ENCODE data around the gene ZXDC. TPM values are rescaled to one million over a fixed set of nuclear protein-coding genes. Genes with fewer than 3 reads are reported as not detected.

The ZXDC gene
- total RNA-seq, 4 donors from 2014 or later, result 40.5 to 97.5 (median 61.2) TPM

- H3K9me3 ChIP-seq, result no peaks in the 10 kb centered on the region
- H3K27ac ChIP-seq, result no peak overlapping the region
- 76% methylated on average over 13 of the region's 13 CpGs for WGBS
- H3K4me3 ChIP-seq, result no peak overlapping the region
- peaks cover 78% of the 10 kb centered on the region for H3K36me3 ChIP-seq
- H3K27me3 ChIP-seq, result no peaks in the 10 kb centered on the region
- peaks cover 34% of the 10 kb centered on the region for H3K4me1 ChIP-seq
- DNase-seq (ENCODE audit: low spot score in 2 of 2), result peak; percentile 51 to 59
- no peak for TF ChIP-seq EP300 (IDR thresholded peaks at IDR 0.05)
- TF ChIP-seq POLR2AphosphoS5 (IDR thresholded peaks at IDR 0.05), result no peak
- TF ChIP-seq POLR2A (IDR thresholded peaks at IDR 0.05), result no peak
- TF ChIP-seq, protein P1, sequence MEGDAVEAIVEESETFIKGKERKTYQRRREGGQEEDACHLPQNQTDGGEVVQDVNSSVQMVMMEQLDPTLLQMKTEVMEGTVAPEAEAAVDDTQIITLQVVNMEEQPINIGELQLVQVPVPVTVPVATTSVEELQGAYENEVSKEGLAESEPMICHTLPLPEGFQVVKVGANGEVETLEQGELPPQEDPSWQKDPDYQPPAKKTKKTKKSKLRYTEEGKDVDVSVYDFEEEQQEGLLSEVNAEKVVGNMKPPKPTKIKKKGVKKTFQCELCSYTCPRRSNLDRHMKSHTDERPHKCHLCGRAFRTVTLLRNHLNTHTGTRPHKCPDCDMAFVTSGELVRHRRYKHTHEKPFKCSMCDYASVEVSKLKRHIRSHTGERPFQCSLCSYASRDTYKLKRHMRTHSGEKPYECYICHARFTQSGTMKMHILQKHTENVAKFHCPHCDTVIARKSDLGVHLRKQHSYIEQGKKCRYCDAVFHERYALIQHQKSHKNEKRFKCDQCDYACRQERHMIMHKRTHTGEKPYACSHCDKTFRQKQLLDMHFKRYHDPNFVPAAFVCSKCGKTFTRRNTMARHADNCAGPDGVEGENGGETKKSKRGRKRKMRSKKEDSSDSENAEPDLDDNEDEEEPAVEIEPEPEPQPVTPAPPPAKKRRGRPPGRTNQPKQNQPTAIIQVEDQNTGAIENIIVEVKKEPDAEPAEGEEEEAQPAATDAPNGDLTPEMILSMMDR (IDR thresholded peaks at IDR 0.05), result no peak
Measured at GRCh38 chr3:126468028-126468891, 7.4 kb downstream of the ZXDC start.

DNA sequence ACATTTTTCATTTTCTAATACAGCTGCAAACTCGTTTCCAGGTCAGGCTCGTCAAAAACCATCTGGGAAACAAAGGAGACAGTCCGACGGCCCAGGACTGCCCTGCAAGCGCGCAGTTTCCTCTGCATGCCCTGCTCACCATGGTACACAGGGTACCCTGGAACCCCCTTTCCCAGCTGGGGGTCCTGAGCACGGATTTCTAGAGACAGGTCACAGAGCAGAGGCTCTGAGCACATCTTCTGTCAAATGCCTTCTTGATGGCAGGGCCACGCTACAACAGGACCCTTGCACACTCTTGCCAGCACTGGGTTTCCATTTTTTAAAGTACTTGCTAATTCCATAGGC, 8.1 kb downstream of the ZXDC start:
- Histone ChIP-seq H3K27ac (no peak overlapping the region), H3K27me3 (no peaks in the 10 kb centered on the region), H3K4me3 (no peak overlapping the region), H3K36me3 (peaks cover 85% of the 10 kb centered on the region), H3K4me1 (peaks cover 27% of the 10 kb centered on the region), H3K9me3 (no peaks in the 10 kb centered on the region)
- WGBS, result 78% methylated on average over 8 of the region's 8 CpGs
- TF ChIP-seq, protein P1 (IDR thresholded peaks at IDR 0.05), result no peak
- TF ChIP-seq EP300 (IDR thresholded peaks at IDR 0.05) (no peak), POLR2A (IDR thresholded peaks at IDR 0.05) (no peak), POLR2AphosphoS5 (IDR thresholded peaks at IDR 0.05) (no peak)
- DNase-seq (ENCODE audit: low spot score in 2 of 2), result peak; percentile 31 to 55

DNA sequence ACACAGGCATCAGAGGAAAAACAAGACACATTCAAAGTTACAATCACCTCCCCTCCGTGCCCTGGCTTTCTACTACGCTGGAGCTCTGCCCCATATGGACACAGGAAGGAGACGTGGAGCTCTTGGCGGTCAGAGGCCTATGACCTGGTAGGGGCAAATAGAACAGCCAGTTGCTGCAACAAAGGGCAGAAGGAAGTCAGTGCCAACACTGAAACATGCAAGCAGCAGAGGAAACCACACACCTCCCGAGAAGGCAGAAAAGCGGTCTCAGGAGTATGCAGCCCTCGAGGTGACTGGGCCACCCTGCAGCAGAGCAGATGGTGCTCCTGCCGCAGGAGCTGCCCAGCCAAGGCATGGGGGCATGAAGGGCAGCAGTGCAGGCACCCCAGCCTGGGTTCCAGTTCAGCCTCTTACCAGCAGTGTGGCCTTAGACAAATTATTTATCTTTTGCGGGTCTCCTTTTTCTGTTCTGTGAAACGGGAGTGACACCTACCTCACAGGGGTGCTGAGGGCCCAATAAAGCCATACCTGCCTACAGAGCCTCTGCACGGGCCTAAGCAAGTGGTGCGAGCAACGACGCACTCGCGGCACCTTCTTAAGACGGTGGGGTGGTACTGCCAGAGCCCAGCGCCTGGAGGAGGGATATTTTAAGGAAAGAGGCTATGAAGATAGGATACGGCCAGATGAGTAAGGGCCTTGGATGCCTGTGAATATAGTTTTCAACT, 8.6 kb downstream of the ZXDC start:
- H3K27ac ChIP-seq, result no peak overlapping the region
- TF ChIP-seq POLR2AphosphoS5 (IDR thresholded peaks at IDR 0.05), result no peak
- TF ChIP-seq EP300 (IDR thresholded peaks at IDR 0.05), result no peak
- TF ChIP-seq, protein P1 (IDR thresholded peaks at IDR 0.05), result no peak
- TF ChIP-seq POLR2A (IDR thresholded peaks at IDR 0.05), result no peak
- no peak overlapping the region for H3K4me3 ChIP-seq
- H3K9me3 ChIP-seq, result no peaks in the 10 kb centered on the region
- H3K27me3 ChIP-seq, result no peaks in the 10 kb centered on the region
- WGBS, result 90% methylated on average over 16 of the region's 19 CpGs
- peaks cover 90% of the 10 kb centered on the region for H3K36me3 ChIP-seq
- peaks cover 22% of the 10 kb centered on the region for H3K4me1 ChIP-seq
- DNase-seq (ENCODE audit: low spot score in 2 of 2), result peak; percentile 27 to 52

DNA sequence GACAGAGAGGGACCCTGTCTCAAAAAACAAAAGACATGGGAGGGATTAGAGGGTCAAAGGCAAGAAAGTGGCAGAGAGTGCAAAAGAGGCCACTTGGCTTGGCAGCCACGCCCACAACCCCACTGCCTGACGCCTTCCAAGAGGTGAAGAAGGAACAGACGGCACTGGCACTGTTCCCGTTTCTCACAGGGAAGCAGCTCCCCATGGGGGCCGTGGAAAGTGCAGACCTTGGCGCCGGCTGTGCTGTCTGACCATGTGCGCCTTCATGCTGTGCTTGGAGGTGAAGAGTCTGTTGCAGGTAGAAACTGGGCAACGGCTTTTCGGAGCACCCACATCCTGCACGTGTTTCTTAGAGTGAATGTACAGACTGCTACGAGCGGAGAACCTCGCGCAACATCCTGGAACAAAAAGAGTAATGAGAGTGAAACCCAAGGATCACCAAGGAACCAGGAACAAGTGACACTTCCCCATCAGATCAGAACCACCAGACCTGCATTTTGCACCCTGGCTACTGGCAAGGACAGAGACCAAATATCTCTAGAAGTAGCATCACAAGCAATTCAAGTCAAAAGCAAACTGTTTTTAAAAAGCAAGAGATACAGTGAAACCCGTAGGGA, 9.7 kb downstream of the ZXDC start:
- peaks cover 13% of the 10 kb centered on the region for H3K4me1 ChIP-seq

More for the DNA sequence above, 9.7 kb downstream of the ZXDC start:
- Histone ChIP-seq H3K27ac (no peak overlapping the region), H3K27me3 (no peaks in the 10 kb centered on the region), H3K9me3 (no peaks in the 10 kb centered on the region), H3K36me3 (peaks cover 100% of the 10 kb centered on the region), H3K4me3 (no peak overlapping the region)
- no peak for TF ChIP-seq EP300 (IDR thresholded peaks at IDR 0.05)
- no peak for TF ChIP-seq POLR2AphosphoS5 (IDR thresholded peaks at IDR 0.05)
- TF ChIP-seq, protein P1 (IDR thresholded peaks at IDR 0.05), result no peak
- no peak for TF ChIP-seq POLR2A (IDR thresholded peaks at IDR 0.05)
- WGBS, result 80% methylated on average over 15 of the region's 16 CpGs
- DNase-seq (ENCODE audit: low spot score in 2 of 2), result peak; percentile 52 to 76

All from suprapubic skin (tissue), 4 donors.